Hypothalamus (tissue), 51 donors: Measurements from ENCODE around the gene RFX5.
A peak's percentile ranks its signal among the peaks of the same experiment; 100 is the strongest.

Experiments
- DNase-seq, 51 donors: peaks; one replicate each; lab custom pipeline; 2025; lab: John Stamatoyannopoulos, UW

RFX5 gene

DNA sequence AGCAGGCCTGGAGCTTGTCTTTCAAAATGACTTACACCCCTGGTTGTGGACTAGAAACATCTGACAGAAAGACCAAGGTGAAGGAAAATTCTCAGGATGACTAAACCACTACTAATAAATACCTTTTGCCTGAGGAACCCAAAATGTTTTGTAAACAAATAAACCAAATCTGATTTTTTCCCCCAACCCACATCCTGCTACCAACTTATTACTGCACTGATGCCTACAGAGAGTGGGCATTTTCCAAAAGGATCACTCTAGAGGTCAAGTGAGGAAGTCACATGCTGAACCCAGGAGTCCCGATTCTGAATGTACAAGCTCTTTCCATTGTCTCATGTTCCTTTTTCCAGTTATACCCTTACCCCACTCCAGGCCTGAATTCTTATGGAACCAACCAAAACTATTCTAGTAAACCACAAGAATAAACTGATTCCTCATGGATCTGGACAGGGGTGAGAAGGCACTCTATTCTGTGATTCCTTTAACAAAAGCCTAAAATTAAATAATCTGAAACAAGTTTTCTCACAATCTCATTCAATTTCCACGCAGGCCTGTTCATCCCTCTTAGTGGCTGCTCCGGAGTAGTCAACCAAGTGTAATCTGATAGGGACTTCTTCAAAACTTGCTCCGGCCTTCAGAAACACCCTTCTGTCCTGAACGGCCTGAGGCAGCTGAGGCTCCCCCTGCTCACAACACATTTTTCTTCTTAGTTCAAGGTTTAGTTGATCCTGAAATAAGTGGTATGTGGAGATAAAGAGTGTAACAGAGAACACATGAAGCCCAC, 21.2 kb downstream of the RFX5 start:
- DNase-seq: peak in 1 of 51 donors; percentile 12

DNA sequence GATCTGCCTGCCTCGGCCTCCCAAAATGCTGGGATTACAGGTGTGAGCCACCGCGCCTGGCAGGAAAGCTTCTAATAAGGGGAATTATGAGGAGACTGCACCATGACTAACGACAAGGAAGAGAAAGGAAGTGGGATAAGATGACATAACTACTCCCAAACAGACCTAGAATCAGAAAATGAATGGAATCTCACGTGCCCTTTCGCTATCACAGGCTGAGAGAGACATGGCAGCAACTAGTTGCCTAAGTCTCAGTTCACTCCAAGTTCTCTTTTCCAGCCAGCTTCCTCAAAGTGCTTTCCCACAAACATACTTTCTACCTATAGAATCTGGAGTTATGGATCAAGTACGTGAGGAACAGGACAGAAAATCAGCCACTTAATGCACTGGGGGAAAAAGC, 21.8 kb downstream of the RFX5 start:
- no peak for DNase-seq

DNA sequence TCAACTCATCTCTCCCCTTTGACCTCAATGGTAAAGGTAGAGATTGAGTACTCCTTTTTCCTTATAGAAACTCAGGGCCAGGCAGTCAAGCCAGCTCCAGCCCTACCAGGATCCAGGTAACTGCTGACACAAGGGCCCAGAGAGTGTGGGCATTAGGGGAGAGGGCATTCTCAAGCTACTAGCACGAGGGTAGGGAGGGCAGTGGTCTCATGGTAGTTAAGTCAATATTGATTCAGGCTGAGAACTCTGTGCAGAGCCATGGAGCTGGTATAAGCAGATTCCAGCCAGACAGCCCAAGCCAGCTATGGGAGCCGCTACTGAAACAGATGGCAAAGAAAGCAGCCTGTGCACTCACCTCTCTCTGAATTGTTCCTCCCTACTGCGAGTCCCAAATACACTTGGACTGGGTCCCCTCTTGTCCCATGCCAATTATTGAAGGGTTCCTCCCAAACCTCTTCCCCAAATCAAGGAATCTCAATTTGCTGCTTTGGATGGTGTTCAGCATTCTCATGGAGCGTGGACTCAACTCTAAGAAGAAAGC, 22.6 kb downstream of the RFX5 start:
- DNase-seq: no peak

DNA sequence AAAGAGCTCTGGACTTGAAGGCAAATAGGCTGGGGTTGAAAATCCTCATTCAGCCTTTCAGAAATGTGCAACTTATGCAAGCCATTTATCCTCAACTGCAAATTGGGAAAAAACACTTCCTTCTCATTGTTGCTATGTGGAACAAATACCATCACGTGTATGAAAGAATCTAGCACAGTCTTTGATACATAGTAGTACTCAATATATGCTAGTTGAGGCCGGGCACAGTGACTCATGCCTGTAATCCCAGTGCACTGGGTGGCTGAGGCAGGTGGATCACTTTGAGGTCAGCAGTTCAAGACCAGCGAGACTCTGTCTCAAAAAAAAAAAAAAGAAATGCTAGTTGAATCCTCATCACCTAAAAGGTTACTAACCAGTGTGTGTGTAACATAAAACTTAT, 28.1 kb downstream of the RFX5 start:
- DNase-seq: no peak

DNA sequence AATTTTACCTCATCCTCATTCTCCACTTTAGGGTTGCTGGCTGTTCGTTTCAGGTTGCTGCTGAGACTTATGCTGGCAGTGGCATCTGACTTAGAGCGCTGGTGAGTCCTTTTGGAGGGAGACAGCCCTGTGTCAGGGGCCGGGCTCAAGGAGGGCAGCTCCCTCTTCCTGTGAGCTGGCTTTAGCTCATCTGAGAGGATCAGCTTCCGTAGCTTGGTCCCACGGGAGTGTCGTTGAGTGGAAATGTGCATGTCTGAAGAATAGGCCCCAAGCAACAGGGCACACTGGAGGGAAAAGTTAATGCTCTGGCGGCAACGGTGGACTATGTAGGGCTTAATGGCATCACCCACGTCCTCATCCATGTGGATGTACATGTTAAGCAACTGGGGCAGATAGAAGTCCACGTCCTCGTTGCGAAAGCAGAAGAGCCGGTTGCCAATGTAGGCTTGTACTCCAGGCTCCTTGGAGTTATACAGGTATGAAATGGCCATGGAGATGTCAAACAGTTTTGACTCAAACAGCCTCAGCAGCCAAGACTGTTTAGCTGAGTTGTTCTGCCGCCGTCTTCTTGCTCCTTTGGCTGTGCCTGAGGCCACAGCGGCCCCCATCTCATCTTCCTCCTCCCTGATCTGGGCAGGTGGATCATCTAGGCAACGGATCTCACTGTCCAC, 31.4 kb downstream of the RFX5 start:
- DNase-seq: no peak

DNA sequence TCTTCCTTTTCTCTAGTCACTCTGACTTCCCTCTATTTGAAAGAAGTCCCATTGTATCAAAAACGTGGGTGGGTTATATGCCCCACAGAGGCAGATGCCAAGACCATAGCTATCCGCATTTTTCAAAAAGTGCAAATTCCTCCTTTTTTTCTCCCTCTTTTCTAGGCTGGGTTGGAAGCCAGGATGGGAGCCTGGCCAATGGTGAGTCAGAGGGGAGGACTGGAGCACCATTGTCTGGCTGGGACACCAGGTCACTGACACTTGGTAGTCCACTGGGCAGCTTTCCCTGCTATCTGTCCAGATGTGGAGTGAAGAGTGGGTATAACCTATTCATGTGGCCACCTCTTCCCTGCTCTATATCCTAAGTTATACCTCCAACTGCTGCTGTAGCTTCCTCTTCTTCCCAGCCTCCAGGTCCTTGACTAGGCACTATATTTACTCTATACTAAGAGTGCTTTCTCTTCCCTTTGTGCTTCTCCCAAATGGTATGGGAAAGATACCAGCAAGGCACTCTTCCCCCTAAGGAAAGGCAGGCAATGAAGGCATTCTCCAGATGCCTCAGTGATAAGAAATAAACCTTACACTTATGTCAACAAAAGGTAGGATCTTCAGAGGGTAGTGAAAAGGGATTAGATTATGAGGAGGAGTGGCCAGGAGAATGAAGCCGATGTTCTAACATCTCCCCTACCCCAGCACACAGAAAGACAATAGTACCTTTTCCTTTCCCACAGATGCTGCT, 32.7 kb downstream of the RFX5 start:
- DNase-seq: peak in 49 of 51 donors; percentile 13 to 94 (median 77)

DNA sequence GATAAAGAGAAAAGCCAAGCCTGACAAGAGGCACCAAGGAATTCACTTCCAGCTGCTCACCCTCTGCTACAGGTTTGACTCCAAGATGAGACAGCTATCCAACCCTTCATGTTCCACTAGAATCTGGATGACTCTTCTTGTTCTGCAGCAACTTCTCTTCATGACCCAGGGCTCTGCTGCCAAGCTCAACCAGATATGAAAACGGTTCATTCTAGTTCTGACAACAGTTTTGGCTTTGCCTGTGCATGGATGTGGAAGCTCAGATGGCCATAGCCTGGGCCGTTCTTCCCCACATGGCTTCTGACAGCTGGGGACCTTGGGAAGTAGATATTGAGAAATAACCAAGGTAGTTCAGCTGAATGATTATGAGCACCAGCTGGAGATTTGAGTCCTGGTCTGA, 33.6 kb downstream of the RFX5 start:
- DNase-seq: peak in 3 of 51 donors; percentile 5 to 34 (median 12)

DNA sequence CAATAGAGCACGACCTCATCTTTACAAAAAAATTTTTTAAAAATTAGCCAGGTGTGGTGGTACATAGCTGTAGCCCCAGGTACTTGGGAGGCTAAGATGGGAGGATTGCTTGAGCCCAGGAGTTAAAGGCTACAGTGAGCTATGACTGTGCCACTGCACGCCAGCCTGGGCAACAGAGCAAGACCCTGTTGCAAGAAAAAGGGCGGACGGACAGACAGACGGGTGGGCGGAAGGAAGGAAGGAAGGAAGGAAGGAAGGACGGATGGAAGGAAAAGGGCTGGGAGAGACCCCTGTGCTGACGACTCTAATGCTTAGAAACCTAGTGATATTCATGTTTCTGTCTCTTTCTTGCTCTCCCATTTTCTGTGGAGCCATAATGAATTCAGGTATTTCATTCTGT, 34.2 kb downstream of the RFX5 start:
- no peak for DNase-seq

DNA sequence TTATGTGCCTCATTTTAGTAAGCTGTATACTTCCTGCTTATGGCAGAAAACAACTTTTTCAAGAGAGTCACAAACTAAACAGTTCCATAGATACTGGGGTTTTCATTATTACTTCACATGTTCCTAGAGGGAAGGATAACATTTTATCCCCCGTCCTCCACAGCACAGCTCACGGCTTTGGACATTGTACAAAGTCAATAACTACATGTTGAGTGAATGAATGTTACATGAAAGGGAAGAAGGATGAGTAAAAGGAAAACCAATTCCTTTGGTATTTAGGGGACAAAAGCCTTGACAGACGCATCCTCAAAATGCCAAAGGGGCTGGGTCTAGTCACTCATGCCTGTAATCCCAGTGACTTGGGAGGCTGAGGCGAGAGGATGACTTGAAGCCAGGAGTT, 34.6 kb downstream of the RFX5 start:
- no peak for DNase-seq

DNA sequence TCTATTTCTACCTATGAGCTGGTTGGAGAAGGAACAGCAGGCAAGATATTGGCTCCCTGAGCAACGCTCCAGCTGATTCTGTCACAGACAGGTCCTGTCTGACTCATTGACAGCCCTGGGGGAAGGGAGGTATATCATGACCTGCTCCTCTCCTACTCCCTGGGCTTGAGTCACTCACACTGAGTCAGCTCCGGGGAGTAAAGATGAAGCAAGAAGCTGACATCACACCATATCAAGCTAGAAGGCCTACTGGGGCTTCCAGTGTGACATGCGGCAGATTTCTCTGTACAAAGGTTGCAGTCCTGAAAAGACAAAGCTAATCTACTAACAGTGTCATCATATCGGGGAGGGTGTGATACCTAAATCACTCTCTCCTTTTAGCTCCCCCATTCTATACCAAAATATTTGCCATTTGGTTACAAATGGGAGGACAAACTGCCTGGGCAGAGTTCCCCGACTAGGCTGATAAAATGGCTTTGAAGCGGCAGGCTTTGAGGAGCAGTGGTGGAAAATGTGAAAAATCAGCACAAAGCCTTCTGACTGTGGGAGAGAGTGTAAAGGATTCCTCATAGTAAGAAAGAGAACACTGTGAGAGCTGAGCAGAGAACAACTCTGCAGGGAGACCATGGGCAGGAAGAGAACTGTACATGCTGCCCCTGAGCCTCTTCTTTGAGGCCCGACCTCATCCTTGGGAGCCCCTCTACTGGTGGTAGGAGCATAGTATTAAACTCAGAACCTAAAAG, 35.3 kb downstream of the RFX5 start:
- DNase-seq: peak in 20 of 51 donors; percentile 8 to 86 (median 40)

DNA sequence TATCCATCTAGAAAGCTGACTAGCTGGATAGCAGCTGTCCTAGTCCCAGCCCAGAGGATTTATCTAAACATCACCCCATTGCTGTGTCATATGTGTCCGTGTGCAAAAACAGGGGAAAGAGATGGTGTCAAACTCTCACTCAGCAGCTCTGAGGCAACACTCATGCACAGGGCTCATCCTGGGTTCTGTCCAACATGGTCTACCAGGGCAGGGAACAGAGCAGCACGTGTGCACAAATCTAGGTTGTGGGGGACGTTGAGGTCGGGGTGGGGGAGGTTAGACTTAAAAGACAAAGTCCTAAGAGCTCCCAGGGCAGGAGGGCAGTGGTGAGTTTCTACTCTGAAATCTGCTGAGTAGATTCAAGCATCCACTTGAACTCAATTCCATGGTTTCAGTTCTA, 36.0 kb downstream of the RFX5 start:
- DNase-seq: no peak

DNA sequence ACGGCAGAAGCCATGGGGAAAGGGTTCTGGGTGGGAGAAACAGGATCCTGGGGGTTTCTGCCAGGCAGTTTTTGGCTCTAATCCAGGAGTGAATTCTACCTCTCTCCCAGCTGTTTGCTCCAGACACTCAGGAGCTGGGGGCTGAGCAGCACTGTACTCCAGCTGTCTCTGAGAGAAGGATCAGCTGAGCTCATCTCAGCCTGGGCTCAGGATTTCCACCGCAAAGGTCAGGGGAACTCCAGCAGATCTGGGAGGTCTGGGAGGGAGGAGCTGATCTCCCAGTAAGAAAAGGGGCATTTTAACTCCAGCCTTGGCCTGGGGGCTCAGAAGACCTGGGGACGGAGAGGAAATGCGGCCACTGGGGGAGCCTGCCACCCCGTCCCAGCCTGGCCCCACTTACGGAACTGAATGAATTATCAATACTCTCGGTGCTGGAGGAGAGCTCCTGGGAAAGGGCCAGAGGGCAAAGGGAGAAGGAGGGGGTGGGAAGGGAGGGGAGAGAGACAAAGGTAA, 37.2 kb downstream of the RFX5 start:
- no peak for DNase-seq

DNA sequence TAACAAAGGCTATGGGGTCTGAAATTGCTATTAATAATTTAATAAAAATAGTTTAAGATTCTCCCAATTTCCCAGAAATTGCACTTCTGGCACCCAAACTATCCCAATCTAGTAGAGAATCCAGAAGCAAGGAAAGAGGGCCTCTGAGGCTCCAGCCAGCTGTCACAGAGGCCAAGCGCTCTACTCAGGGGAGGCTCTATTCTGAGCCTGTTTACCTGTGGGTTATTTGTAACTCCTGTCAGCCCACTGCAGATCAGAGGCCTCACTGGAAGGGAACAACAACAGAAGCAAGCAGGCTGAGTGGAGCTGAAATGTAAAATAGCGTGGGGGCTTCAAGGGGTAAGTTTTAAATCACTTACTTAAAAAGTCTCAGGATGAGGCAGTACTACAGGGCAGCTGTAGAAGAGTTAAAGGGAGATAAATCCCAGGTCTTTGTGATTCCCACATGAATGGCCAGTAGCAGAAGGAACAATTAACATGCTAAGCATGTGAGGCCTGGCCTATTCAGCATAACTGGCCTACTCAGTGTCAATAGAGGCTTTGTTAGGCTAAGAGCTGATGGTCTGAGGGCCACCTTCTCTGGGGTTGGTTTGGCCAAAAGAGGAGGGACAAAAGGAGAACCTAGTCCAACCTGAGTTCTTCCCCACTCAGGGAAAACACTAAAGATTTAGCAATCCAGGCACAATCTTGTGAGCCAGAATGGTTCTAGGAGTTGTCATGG, 52.1 kb downstream of the RFX5 start:
- DNase-seq: peak in 28 of 51 donors; percentile 13 to 76 (median 36)

DNA sequence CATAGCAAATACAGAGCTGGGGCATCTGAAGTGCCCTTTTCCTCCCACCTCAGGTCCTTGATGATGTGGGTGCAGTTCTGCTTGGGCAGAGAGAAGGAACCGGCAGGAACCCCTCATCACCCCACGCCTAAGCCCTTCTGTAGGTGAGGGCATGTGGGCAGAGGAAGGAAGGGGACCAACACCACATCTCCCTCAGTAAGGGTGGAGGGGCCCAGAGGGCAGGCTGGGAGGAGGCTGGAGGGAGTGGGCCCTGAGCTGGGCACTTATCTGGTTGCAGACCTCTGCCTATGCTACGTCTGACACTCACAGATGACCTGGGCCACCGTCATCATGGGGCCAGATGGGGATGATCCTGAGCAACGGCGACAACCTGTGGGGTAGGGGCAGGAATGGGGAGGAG, 54.0 kb downstream of the RFX5 start:
- no peak for DNase-seq

DNA sequence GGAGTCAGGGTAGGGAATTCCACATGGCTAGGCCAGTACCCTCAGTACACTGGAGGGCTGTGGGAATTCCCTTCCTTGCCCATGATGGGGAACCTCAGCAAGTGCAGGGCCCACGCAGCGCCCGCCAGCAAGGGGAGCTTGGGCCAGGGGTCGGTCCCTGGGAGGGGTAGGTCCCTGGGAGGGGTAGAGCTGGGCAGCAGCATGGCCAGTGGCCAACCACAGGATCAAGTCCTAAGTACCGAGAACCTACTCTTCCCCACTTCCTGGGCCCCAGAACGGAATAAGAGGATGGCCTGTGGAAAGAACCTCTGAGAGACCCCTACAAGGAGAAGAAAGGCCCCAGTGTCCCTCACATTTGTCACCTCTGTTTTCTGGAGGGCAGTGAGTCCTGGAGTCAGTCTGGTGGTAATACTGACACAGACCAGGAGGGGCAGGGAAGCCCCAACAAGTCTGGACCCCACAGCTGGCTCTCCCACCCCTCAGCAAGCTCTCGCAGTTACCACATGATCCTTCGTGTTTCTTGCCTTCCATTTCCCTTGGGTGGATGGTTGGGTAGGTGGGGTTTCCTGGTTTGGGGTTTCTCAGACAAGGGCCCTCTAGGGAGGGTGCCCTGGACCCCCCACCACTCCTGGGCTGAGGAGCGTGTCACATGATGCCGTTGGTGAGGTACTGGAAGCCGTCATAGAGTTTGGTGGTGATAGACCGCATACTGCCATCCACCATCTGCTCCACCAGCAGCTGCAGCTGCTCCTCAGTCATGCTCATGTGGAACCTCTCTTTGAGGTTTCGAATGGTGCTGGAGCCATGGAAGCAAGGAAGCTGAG, 54.6 kb downstream of the RFX5 start:
- no peak for DNase-seq

DNA sequence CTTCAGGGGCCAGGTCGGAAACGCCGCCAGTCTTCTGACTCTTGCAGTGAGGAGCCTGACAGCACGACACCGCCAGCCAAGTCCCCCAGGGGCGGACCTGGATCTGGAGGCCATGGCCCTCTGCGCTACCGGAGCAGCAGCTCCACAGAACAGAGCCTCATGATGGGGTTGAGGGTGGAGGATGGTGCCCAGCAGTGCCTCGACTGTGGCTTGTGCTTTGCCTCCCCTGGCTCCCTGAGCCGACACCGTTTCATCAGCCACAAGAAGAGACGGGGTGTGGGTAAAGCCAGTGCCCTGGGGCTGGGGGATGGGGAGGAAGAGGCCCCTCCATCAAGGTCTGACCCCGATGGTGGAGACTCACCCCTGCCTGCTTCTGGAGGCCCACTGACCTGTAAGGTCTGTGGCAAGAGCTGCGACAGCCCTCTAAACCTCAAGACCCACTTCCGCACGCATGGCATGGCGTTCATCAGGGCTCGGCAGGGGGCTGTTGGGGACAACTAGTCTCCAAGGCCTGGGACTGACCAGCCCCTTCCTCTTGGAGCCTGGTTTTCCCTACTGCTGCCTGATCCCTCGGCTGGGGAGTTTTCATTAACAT, 56.2 kb downstream of the RFX5 start:
- no peak for DNase-seq
